WERI-Rb-1 (cell line): Measurements from ENCODE around the gene GRIK4.

Source experiments
- DNase-seq: peaks from one replicate; pipeline ENCODE4 v3.0.0-alpha.2; 2020
- H3K27ac ChIP-seq: fragments of 250-450 bp; sonication (Bioruptor Pico); 2 replicates; pipeline ENCODE4 v1.5.1; 2020; ENCODE audit warnings: mild to moderate bottlenecking, moderate library complexity
- H3K27me3 ChIP-seq: fragments of 250-450 bp; sonication (Bioruptor Pico); 2 replicates; pipeline ENCODE4 v1.5.1; 2021; ENCODE audit warnings: mild to moderate bottlenecking, low read depth, moderate library complexity; ENCODE audit not compliant: insufficient read depth, severe bottlenecking
- H3K36me3 ChIP-seq: fragments of 250-450 bp; sonication (Bioruptor Pico); 2 replicates; pipeline ENCODE4 v1.5.1; 2020; ENCODE audit warnings: mild to moderate bottlenecking, moderate library complexity
- H3K4me3 ChIP-seq: 2 replicates; pipeline ENCODE4 v1.5.1; 2011; ENCODE audit warnings: low read depth, mild to moderate bottlenecking, control low read depth, low read length
- H3K9me3 ChIP-seq: fragments of 250-450 bp; sonication (Bioruptor Pico); 2 replicates; pipeline ENCODE4 v1.5.1; 2021; ENCODE audit warnings: mild to moderate bottlenecking, moderate library complexity; ENCODE audit not compliant: severe bottlenecking
- CTCF ChIP-seq: IDR thresholded peaks from 2 replicates; pipeline ENCODE4 v1.5.1; 2011; ENCODE audit warnings: low read depth, mild to moderate bottlenecking, control low read depth, inconsistent platforms, low read length

Gene GRIK4

GRCh38 chr11:120854988-120855387, 343.4 kb downstream of the GRIK4 start:
- Histone ChIP-seq H3K36me3 (no peaks in the 10 kb centered on the region), H3K27ac (no peak overlapping the region), H3K27me3 (no peaks in the 10 kb centered on the region), H3K4me3 (no peak overlapping the region), H3K9me3 (no peaks in the 10 kb centered on the region)
- no peak for TF ChIP-seq CTCF
- DNase-seq: no peak

- Histone ChIP-seq H3K36me3 (no peaks in the 10 kb centered on the region), H3K27ac (no peak overlapping the region), H3K4me3 (no peak overlapping the region), H3K9me3 (no peaks in the 10 kb centered on the region), H3K27me3 (no peaks in the 10 kb centered on the region)
- DNase-seq: no peak
- TF ChIP-seq CTCF: no peak
These were observed 346.0 kb downstream of the GRIK4 start for GRCh38 chr11:120857508-120857907.

GRCh38 chr11:120858740-120859139, 347.2 kb downstream of the GRIK4 start:
- Histone ChIP-seq H3K4me3 (no peak overlapping the region), H3K9me3 (no peaks in the 10 kb centered on the region), H3K36me3 (no peaks in the 10 kb centered on the region; the same call in 1 of the 2 replicates), H3K27me3 (no peaks in the 10 kb centered on the region), H3K27ac (no peak overlapping the region)
- DNase-seq: no peak
- no peak for TF ChIP-seq CTCF

GRCh38 chr11:120859552-120860295, 348.2 kb downstream of the GRIK4 start:
- Histone ChIP-seq H3K27me3 (no peaks in the 10 kb centered on the region), H3K27ac (no peak overlapping the region)
- TF ChIP-seq CTCF: no peak

GRCh38 chr11:120863359-120863758, 351.8 kb downstream of the GRIK4 start:
- no peak overlapping the region for H3K4me3 ChIP-seq
- H3K27me3 ChIP-seq: no peaks in the 10 kb centered on the region
- H3K27ac ChIP-seq: no peak overlapping the region
- H3K9me3 ChIP-seq: no peaks in the 10 kb centered on the region
- DNase-seq: no peak
- no peak for TF ChIP-seq CTCF
- H3K36me3 ChIP-seq: no peaks in the 10 kb centered on the region; the same call in 1 of the 2 replicates

More at GRCh38 chr11:120859552-120860295, 348.2 kb downstream of the GRIK4 start:
- Histone ChIP-seq H3K4me3 (no peak overlapping the region), H3K36me3 (no peaks in the 10 kb centered on the region; the same call in 1 of the 2 replicates), H3K9me3 (no peaks in the 10 kb centered on the region)
- DNase-seq: no peak

GRCh38 chr11:120867024-120867423, 355.5 kb downstream of the GRIK4 start:
- Histone ChIP-seq H3K36me3 (no peaks in the 10 kb centered on the region; the same call in 1 of the 2 replicates), H3K4me3 (no peak overlapping the region), H3K27ac (no peak overlapping the region), H3K27me3 (no peaks in the 10 kb centered on the region), H3K9me3 (no peaks in the 10 kb centered on the region)
- no peak for TF ChIP-seq CTCF
- no peak for DNase-seq
